Mesenchymal stem cell (in vitro differentiated cells and primary cell): ENCODE data around the gene TRAIP.

Experiments used
- DNase-seq: peaks from one replicate; pipeline ENCODE4 v3.0.0-alpha.2; 2013
- H2AFZ ChIP-seq: one replicate; pipeline ENCODE4 v1.6.1; 2013; ENCODE audit warnings: low read depth, mild to moderate bottlenecking, control low read depth, inconsistent platforms, low read length, moderate library complexity
- H2AK5ac ChIP-seq: 2 replicates; pipeline ENCODE4 v1.6.1; 2013; ENCODE audit warnings: low read length, moderate library complexity, mild to moderate bottlenecking, inconsistent platforms; ENCODE audit not compliant: severe bottlenecking
- H2BK120ac ChIP-seq: one replicate; pipeline ENCODE4 v1.6.1; 2013; ENCODE audit warnings: low read depth, mild to moderate bottlenecking, inconsistent platforms, low read length, moderate library complexity
- H2BK12ac ChIP-seq, 2 experiments: one replicate each; pipeline ENCODE4 v1.6.1; 2013; ENCODE audit warnings: inconsistent platforms in 2 of 2, low read length in 2 of 2, mild to moderate bottlenecking in 2 of 2, moderate library complexity in 2 of 2, control low read depth in 1 of 2
- H2BK15ac ChIP-seq: one replicate; pipeline ENCODE4 v1.6.1; 2013; ENCODE audit warnings: mild to moderate bottlenecking, low read depth, inconsistent platforms; ENCODE audit not compliant: poor library complexity, severe bottlenecking
- H2BK5ac ChIP-seq: 2 replicates; pipeline ENCODE4 v1.6.1; 2013; ENCODE audit warnings: low read depth, mild to moderate bottlenecking, low read length, control low read depth, inconsistent platforms; ENCODE audit not compliant: poor library complexity, severe bottlenecking
- H3K14ac ChIP-seq, 2 experiments: one replicate each; pipeline ENCODE4 v1.6.1; 2013; ENCODE audit warnings: inconsistent platforms in 2 of 2, low read length in 2 of 2, control low read depth in 1 of 2, mild to moderate bottlenecking in 1 of 2, moderate library complexity in 1 of 2
- H3K18ac ChIP-seq, 2 experiments: one replicate each; pipeline ENCODE4 v1.6.1; 2013; ENCODE audit warnings: inconsistent platforms in 2 of 2, low read length in 2 of 2, control low read depth in 1 of 2, low read depth in 1 of 2, mild to moderate bottlenecking in 1 of 2
- H3K23ac ChIP-seq, 2 experiments: one replicate each; pipeline ENCODE4 v1.6.1; 2013; ENCODE audit warnings: inconsistent platforms in 2 of 2, low read length in 2 of 2, mild to moderate bottlenecking in 2 of 2, moderate library complexity in 2 of 2, control low read depth in 1 of 2
- H3K27ac ChIP-seq: 2 replicates; pipeline ENCODE4 v1.5.1; 2013; ENCODE audit warnings: mild to moderate bottlenecking, moderate library complexity, low read length, control low read depth, inconsistent platforms; ENCODE audit not compliant: poor library complexity, severe bottlenecking
- H3K27me3 ChIP-seq, 2 experiments: 2 replicates each; pipeline versions ENCODE4 v1.6.1 to v1.7.0; 2013; ENCODE audit warnings: low read length in 2 of 2, mild to moderate bottlenecking in 2 of 2, moderate library complexity in 2 of 2, control low read depth in 1 of 2, inconsistent platforms in 1 of 2; ENCODE audit not compliant: control insufficient read depth in 1 of 2, insufficient read depth in 1 of 2
- H3K36me3 ChIP-seq, 2 experiments: 2 replicates each; pipeline versions ENCODE4 v1.6.1 to v1.7.0; 2013; ENCODE audit warnings: low read length in 2 of 2, control low read depth in 1 of 2, inconsistent platforms in 1 of 2, low read depth in 1 of 2, mild to moderate bottlenecking in 1 of 2; ENCODE audit not compliant: insufficient read depth in 2 of 2, control insufficient read depth in 1 of 2
- H3K4ac ChIP-seq, 2 experiments: one replicate each; pipeline ENCODE4 v1.6.1; 2013; ENCODE audit warnings: inconsistent platforms in 2 of 2, low read length in 2 of 2, mild to moderate bottlenecking in 2 of 2, moderate library complexity in 2 of 2, control low read depth in 1 of 2, low read depth in 1 of 2
- H3K4me1 ChIP-seq: 2 replicates; pipeline ENCODE4 v1.6.1; 2013; ENCODE audit warnings: low read depth, low read length, control low read depth; ENCODE audit not compliant: control insufficient read depth, insufficient read depth
- H3K4me2 ChIP-seq: 2 replicates; pipeline ENCODE4 v1.6.1; 2013; ENCODE audit warnings: low read length, mild to moderate bottlenecking, inconsistent platforms; ENCODE audit not compliant: poor library complexity, severe bottlenecking
- H3K4me3 ChIP-seq, 2 experiments: 2 replicates each; pipeline versions ENCODE4 v1.5.1 to v1.7.0; 2013; ENCODE audit warnings: low read length in 2 of 2, mild to moderate bottlenecking in 2 of 2, control low read depth in 1 of 2, low read depth in 1 of 2; ENCODE audit not compliant: insufficient read depth in 1 of 2
- H3K79me1 ChIP-seq: replicated peaks from 2 replicates; pipeline ENCODE4 v1.6.1; 2013; ENCODE audit warnings: mild to moderate bottlenecking, control low read depth, low read length, inconsistent platforms; ENCODE audit not compliant: poor library complexity, severe bottlenecking
- H3K9ac ChIP-seq: 2 replicates; pipeline ENCODE4 v1.7.0; 2013; ENCODE audit warnings: mild to moderate bottlenecking, low read length, moderate library complexity
- H3K9me3 ChIP-seq: 2 replicates; pipeline ENCODE4 v1.7.0; 2013; ENCODE audit warnings: mild to moderate bottlenecking, low read length; ENCODE audit not compliant: control insufficient read depth
- H4K8ac ChIP-seq: one replicate; pipeline ENCODE4 v1.6.1; 2013; ENCODE audit warnings: inconsistent platforms, mild to moderate bottlenecking, low read length, moderate library complexity
- H4K91ac ChIP-seq: one replicate; pipeline ENCODE4 v1.6.1; 2013; ENCODE audit warnings: mild to moderate bottlenecking, low read length, inconsistent platforms
- WGBS: methylation state at CpG from one replicate; pipeline ENCODE4 v1.1.7; 2013; ENCODE audit warnings: mixed read lengths; 5-methylcytosine and 5-hydroxymethylcytosine counted together

TRAIP gene

DNA sequence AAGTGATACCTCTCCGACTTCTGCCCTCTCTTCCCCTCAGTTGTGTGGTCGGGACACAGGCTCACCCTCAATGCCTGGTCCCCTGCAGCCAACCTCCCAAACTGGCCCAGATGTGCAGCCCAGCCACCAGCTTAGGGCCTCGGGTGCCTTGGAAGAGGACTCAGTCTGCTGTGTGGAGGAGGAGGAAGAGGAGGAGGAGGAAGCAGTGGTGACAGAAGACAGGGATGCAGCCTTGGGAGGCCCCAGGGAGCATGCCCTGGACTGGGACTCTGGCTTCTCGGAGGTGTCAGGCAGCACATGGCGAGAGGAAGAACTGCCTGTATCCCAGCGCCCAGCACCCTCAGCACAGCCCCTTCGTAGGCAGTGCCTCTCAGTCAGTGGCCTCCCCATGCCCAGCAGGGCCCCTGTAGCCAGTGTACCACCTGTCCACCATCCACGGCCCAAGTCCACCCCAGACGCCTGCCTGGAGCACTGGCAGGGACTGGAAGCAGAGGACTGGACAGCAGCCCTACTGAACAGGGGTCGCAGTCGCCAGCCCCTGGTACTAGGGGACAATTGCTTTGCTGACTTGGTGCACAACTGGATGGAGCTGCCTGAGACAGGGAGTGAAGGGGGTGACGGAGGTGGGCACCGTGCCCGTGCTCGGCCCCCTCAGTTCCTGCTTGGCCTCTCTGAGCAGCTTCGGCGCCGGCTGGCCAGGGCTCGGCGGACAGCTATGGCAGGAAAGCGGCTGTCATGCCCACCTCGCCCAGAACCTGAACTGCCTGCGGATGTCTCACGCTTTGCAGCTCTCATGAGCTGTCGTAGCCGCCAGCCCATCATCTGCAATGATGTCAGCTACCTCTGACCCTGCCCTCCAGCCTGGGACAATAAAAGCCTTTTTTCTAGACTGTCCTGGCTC lies 52.0 kb downstream of the TRAIP start:
- H3K18ac ChIP-seq = peak overlapping the region; percentile 92 to 99
- WGBS = 66% methylated on average over 26 of the region's 26 CpGs

DNA sequence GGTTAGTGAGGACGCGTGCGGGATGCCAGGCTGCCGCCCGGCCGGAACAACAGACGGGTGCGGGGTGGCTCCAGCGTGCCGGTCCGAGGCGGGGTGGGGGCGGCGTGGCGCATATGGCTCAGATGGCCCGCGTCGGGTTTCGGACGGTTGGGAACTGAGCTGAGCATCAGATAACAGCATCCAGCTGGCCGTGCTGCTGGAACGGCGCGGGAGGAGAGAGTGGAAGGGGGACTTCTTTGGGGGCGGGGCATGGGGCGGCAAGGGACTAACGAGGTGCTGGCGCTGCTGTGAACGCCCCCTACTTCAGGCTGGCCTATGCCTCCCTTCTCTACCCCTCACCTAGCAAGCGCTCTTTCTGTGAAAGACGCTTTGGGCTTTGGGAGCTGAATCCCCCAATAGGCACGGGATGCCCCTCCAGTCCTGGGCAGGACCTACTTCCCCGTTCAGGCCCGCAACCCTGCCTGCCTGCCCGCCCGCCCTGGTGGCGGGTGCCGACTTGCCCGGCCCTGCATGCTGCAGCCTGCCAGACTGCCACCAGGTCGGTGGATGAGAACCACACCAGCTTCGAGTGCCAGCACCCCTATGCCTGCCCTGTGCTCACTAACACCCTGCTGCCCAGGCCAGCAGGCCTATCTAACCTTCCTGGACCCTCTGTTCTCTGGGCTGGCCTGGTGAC lies 52.8 kb downstream of the TRAIP start:
- Histone ChIP-seq H2BK15ac (peak overlapping the region; percentile 85), H4K91ac (peak overlapping the region; percentile 77), H3K4me3 (peak overlapping the region; percentile 75 to 91), H3K18ac (peak overlapping the region; percentile 92 to 99), H3K4me1 (peaks cover 13% of the 10 kb centered on the region), H4K8ac (peak overlapping the region; percentile 88), H2AK5ac (no peak overlapping the region), H3K9me3 (no peaks in the 10 kb centered on the region), H3K27me3 (peaks cover 0 to 23% of the 10 kb centered on the region in 2 experiments), H3K27ac (no peak overlapping the region), H2BK12ac (peak overlapping the region; percentile 33 to 82), H3K23ac (peak overlapping the region in 1 of 2 experiments; percentile 56), H3K4ac (peak overlapping the region; percentile 75 to 90), H2AFZ (peak overlapping the region; percentile 29), H3K36me3 (peaks cover 3 to 10% of the 10 kb centered on the region in 2 experiments), H2BK120ac (peak overlapping the region; percentile 51), H3K14ac (peak overlapping the region in 1 of 2 experiments; percentile 97), H3K4me2 (peak overlapping the region; percentile 91), H2BK5ac (no peak overlapping the region), H3K9ac (peak overlapping the region; percentile 96), H3K79me1 (no peaks in the 10 kb centered on the region)
- no peak for DNase-seq
- WGBS = 4% methylated on average over 32 of the region's 41 CpGs

More for the DNA sequence above, 52.0 kb downstream of the TRAIP start:
- Histone ChIP-seq H2BK12ac (peak overlapping the region; percentile 33 to 82), H3K4ac (peak overlapping the region; percentile 72 to 75), H3K9me3 (no peaks in the 10 kb centered on the region), H3K4me2 (no peak overlapping the region), H2AK5ac (no peak overlapping the region), H3K4me1 (peaks cover 12% of the 10 kb centered on the region), H3K23ac (peak overlapping the region in 1 of 2 experiments; percentile 56), H4K91ac (peak overlapping the region; percentile 77), H3K14ac (peak overlapping the region in 1 of 2 experiments; percentile 97), H3K27ac (no peak overlapping the region), H2BK120ac (peak overlapping the region; percentile 51), H2AFZ (no peak overlapping the region), H2BK15ac (peak overlapping the region; percentile 85), H4K8ac (peak overlapping the region; percentile 88), H3K36me3 (peaks cover 3 to 18% of the 10 kb centered on the region in 2 experiments), H3K79me1 (no peaks in the 10 kb centered on the region), H3K9ac (peak overlapping the region; percentile 96), H3K27me3 (peaks cover 0 to 23% of the 10 kb centered on the region in 2 experiments), H2BK5ac (no peak overlapping the region), H3K4me3 (peak overlapping the region in 1 of 2 experiments; percentile 91)
- DNase-seq = no peak

DNA sequence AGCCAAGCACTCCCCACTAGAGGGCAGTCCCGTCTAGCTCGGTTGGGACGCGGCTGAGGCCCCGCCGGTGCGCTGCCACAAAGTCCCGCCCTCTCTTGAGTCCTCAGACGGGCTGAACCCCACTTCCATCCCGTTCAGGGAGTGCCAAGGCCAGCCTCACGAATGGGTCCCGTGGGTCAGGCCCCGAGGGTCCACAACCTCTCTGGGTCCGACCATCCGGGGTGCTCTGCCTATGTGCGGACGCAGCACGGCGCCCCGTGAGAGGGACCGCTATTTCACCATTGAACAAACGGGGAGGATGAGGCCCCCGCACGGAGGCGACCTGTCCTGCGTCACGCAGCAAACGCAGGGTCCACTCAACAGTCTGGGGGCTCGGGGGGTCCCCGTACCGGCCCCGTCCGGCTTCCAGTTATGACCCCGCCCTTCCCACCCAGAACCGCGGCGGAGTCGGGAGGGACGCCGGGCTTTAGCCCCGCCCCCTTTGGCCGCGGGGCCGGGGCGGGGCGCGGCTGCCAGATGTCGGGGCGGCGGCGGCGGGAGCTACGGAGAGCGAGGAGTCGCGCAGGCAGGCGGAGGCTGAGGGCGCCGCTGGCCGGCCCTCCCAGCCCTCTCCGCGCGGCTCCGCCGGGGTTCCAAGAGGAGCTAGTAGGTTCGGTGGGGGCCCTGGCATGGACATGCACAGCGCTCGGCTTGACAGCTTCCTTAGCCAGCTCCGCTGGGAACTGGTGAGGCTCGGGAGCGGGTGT lies 53.5 kb downstream of the TRAIP start, which contains the start of gene INKA1:
Gene INKA1 (plus strand): TSS at position 543 of the 746 bp plus-strand sequence. CDS start 132 bp downstream, at position 675.
- Histone ChIP-seq H3K79me1 (no peaks in the 10 kb centered on the region), H3K23ac (peak within 1 kb of the TSS in 1 of 2 experiments; percentile 56), H2AFZ (peak within 1 kb of the TSS; percentile 98), H3K27ac (peak within 1 kb of the TSS; percentile 9), H4K91ac (peak within 1 kb of the TSS; percentile 95), H2BK15ac (peak within 1 kb of the TSS; percentile 85), H3K4ac (peak within 1 kb of the TSS; percentile 75 to 90), H4K8ac (peak within 1 kb of the TSS; percentile 98), H2BK5ac (no peak within 1 kb of the TSS), H3K36me3 (peaks cover 3 to 7% of the 10 kb centered on the region in 2 experiments), H3K14ac (peak within 1 kb of the TSS in 1 of 2 experiments; percentile 97), H2BK120ac (peak within 1 kb of the TSS; percentile 91), H3K4me3 (peak within 1 kb of the TSS; percentile 75 to 91), H3K27me3 (peaks cover 0 to 23% of the 10 kb centered on the region in 2 experiments), H3K4me2 (peak within 1 kb of the TSS; percentile 91), H3K9me3 (no peaks in the 10 kb centered on the region), H3K9ac (peak within 1 kb of the TSS; percentile 96), H3K4me1 (peaks cover 13% of the 10 kb centered on the region), H2AK5ac (no peak within 1 kb of the TSS), H2BK12ac (peak within 1 kb of the TSS; percentile 82), H3K18ac (peak within 1 kb of the TSS; percentile 97 to 99)
- under 1% methylated on average over 65 of the region's 71 CpGs for WGBS
- peak; percentile 86 for DNase-seq
